Measurements from ENCODE around the gene ATXN7L1.

Gene ATXN7L1

DNA sequence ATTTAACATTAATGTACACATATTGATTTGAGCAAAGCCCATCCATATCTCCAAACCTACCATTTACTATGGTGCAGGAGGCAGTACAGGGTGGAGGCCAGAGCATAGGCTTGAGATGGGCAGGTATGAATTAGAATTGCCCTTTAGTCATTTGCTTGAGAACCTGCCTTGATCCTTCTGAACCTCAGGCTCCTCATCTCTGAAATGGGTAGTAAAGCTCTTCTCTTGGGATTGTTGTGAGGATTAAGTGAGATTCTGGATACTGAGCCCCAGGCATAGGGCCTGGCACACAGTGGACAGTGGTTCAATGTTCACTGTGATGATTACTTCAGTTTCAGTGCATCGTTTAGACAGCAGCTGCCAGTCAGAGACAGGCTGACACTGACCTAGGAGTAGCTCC lies 5.0 kb upstream of the ATXN7L1 start:
- Histone ChIP-seq H3K79me2 (ENCODE audit: low read length) (no peaks in the 10 kb centered on the region), H2AFZ (ENCODE audit: low read depth, low read length) (no peak overlapping the region), H4K20me1 (ENCODE audit: insufficient read depth, low read length) (no peaks in the 10 kb centered on the region), H3K9ac (ENCODE audit: low read length) (no peak overlapping the region), H3K4me2 (ENCODE audit: low read length) (no peak overlapping the region), H3K27me3 (ENCODE audit: low read depth, low read length) (peaks cover 34% of the 10 kb centered on the region), H3K9me3 (ENCODE audit: insufficient read depth, low read length) (no peaks in the 10 kb centered on the region), H3K36me3 (replicated peaks; ENCODE audit: low read depth, low read length) (no peaks in the 10 kb centered on the region), H3K4me1 (ENCODE audit: low read length) (peaks cover 21% of the 10 kb centered on the region), H3K4me3 (ENCODE audit: low read length) (no peak overlapping the region), H3K27ac (ENCODE audit: low read length) (no peak overlapping the region)
- TF ChIP-seq CTCF (IDR thresholded peaks at IDR 0.05; ENCODE audit: low read depth, low read length) (no peak), EZH2phosphoT487 (IDR thresholded peaks at IDR 0.05; ENCODE audit: low read depth) (no peak)

DNA sequence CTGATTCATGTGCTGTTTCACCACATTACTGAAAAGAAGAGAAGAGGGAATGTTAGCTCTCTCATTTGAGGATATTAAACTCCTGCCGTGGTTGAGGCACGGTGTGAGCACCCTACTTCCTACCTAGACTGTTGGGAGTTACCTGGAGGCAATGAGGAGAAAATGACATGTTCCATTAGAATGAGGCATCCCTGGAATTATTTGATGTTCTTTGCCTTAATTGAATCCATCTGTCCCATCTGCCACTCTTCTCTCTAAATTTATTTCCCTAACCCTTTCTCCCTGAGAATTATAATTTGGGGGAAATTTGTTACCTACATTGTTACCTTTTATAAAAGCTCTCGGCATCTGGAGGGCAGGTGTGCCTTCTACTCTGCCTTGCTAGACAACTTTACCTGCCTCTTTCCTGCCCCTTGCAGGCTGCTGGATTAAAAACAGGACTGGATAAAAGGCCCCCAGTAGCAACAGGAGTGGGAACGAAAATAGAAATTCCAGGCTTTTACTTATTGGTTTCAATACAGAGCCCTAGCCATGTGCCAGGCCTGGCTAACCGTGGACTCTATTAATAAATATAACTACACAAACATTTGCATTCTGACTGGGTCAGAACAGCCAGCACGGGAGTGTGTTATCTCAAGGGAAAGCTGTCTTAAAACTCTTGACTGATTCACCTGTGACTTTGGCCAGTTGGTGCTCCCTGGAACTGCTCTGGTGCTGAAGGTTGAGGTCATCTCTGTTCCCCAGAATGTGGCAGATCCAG lies 4.4 kb upstream of the ATXN7L1 start:
- TF ChIP-seq CTCF (IDR thresholded peaks at IDR 0.05; ENCODE audit: low read depth, low read length) (no peak), EZH2phosphoT487 (IDR thresholded peaks at IDR 0.05; ENCODE audit: low read depth) (no peak)
- Histone ChIP-seq H3K9me3 (ENCODE audit: insufficient read depth, low read length) (no peaks in the 10 kb centered on the region), H3K36me3 (replicated peaks; ENCODE audit: low read depth, low read length) (no peaks in the 10 kb centered on the region), H3K4me3 (ENCODE audit: low read length) (no peak overlapping the region), H4K20me1 (ENCODE audit: insufficient read depth, low read length) (no peaks in the 10 kb centered on the region), H3K4me1 (ENCODE audit: low read length) (peaks cover 24% of the 10 kb centered on the region), H3K9ac (ENCODE audit: low read length) (no peak overlapping the region), H2AFZ (ENCODE audit: low read depth, low read length) (no peak overlapping the region), H3K79me2 (ENCODE audit: low read length) (no peaks in the 10 kb centered on the region), H3K27ac (ENCODE audit: low read length) (no peak overlapping the region), H3K4me2 (ENCODE audit: low read length) (no peak overlapping the region), H3K27me3 (ENCODE audit: low read depth, low read length) (peaks cover 40% of the 10 kb centered on the region)

DNA sequence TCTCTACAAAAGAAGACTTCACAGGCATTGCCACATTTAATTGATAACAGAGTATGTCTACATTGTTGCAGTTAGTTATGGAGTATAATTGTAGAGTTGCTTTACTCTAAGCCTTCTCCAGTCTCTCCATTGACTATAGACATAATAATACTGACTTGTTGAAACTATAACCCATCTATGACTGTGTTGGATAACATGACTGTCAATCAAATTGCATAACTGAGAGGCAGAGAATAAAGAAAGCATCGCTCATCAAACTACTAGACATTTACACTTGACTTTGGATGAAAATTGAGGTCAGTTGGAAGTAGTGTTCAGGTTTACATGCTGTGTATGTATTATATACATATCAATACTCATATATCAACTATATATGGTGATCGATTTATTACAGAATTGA lies 3.4 kb upstream of the ATXN7L1 start:
- TF ChIP-seq CTCF (IDR thresholded peaks at IDR 0.05; ENCODE audit: low read depth, low read length) (no peak), EZH2phosphoT487 (IDR thresholded peaks at IDR 0.05; ENCODE audit: low read depth) (no peak)
- no peaks in the 10 kb centered on the region for H3K36me3 ChIP-seq (replicated peaks; ENCODE audit: low read depth, low read length)
- H3K27ac ChIP-seq (ENCODE audit: low read length), result no peak overlapping the region
- no peaks in the 10 kb centered on the region for H4K20me1 ChIP-seq (ENCODE audit: insufficient read depth, low read length)
- H3K4me2 ChIP-seq (ENCODE audit: low read length), result no peak overlapping the region
- no peak overlapping the region for H2AFZ ChIP-seq (ENCODE audit: low read depth, low read length)
- no peak overlapping the region for H3K9ac ChIP-seq (ENCODE audit: low read length)
- peaks cover 50% of the 10 kb centered on the region for H3K27me3 ChIP-seq (ENCODE audit: low read depth, low read length)
- H3K4me1 ChIP-seq (ENCODE audit: low read length), result peaks cover 24% of the 10 kb centered on the region
- no peaks in the 10 kb centered on the region for H3K9me3 ChIP-seq (ENCODE audit: insufficient read depth, low read length)
- no peak overlapping the region for H3K4me3 ChIP-seq (ENCODE audit: low read length)
- H3K79me2 ChIP-seq (ENCODE audit: low read length), result no peaks in the 10 kb centered on the region

GRCh38 chr7:105878746-105879605 lies 2.6 kb upstream of the ATXN7L1 start:
- Histone ChIP-seq H3K27me3 (ENCODE audit: low read depth, low read length) (peaks cover 51% of the 10 kb centered on the region), H4K20me1 (ENCODE audit: insufficient read depth, low read length) (no peaks in the 10 kb centered on the region), H3K4me2 (ENCODE audit: low read length) (peak overlapping the region; percentile 100), H2AFZ (ENCODE audit: low read depth, low read length) (no peak overlapping the region), H3K36me3 (replicated peaks; ENCODE audit: low read depth, low read length) (no peaks in the 10 kb centered on the region), H3K27ac (ENCODE audit: low read length) (no peak overlapping the region), H3K4me3 (ENCODE audit: low read length) (no peak overlapping the region), H3K9ac (ENCODE audit: low read length) (no peak overlapping the region), H3K9me3 (ENCODE audit: insufficient read depth, low read length) (no peaks in the 10 kb centered on the region), H3K4me1 (ENCODE audit: low read length) (peaks cover 24% of the 10 kb centered on the region), H3K79me2 (ENCODE audit: low read length) (no peaks in the 10 kb centered on the region)
- TF ChIP-seq CTCF (IDR thresholded peaks at IDR 0.05; ENCODE audit: low read depth, low read length) (no peak), EZH2phosphoT487 (IDR thresholded peaks at IDR 0.05; ENCODE audit: low read depth) (no peak)

Data from OCI-LY3 (cell line).